GM19468 (cell line): ENCODE data around the gene KCNN1.
"Not testable (repeated sequence)": the region's sequence is repeated elsewhere in the genome, so short reads cannot be mapped to it uniquely, and the experiment has no call there.

ENCODE experiments used
- ATAC-seq: cut with Tn5 transposase; IDR thresholded peaks from one replicate; pipeline ENCODE4 v1.9.1; 2021; ENCODE audit warnings: mild to moderate bottlenecking, moderate library complexity, moderate number of reproducible peaks; ENCODE audit not compliant: unreplicated experiment; ENCODE audit errors: extremely low read depth

The KCNN1 gene

GRCh38 chr19:18020212-18021085, 53.5 kb downstream of the KCNN1 start:
- no peak for ATAC-seq

- no peak for ATAC-seq
Measured at GRCh38 chr19:18021121-18021755, 54.3 kb downstream of the KCNN1 start.

GRCh38 chr19:18023622-18024251, 56.8 kb downstream of the KCNN1 start:
- no peak for ATAC-seq

GRCh38 chr19:18027151-18027550, 60.2 kb downstream of the KCNN1 start:
- no peak for ATAC-seq

DNA sequence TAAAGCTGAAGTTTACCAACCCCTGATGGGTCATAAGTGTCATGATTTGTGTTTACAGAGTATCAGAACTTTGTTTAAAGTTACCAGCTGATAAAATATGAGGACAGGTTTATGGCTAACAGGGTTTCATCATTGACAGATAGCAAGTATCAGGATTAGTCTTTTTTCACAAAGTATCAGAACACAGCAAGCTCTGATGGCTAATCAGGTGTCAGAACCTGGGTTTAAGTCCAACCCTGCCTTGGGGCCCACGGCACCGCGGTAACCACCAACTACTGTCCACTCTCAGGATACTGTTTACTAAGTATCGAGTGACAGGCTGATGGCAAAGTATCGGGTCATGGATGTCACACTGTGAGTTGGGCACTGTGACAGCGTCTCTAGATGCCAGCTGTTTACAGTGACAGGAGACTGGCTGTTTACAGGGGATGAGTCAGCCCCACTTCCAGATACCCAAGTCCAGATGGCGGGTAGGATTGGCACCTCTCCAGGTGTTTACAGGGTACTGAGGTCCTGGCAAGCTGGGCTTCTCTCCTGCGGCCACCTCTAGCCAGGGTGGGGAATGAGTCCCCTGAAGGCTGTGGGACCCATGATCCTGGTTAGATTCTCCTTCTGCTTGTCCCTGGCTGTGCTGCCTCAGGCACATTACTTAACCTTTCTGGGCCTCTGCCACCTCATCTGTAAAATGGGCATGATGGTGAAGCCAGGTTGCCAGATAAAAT, 62.9 kb downstream of the KCNN1 start:
- no peak for ATAC-seq

GRCh38 chr19:18031401-18031800, 64.5 kb downstream of the KCNN1 start:
- ATAC-seq, result not testable (repeated sequence)

DNA sequence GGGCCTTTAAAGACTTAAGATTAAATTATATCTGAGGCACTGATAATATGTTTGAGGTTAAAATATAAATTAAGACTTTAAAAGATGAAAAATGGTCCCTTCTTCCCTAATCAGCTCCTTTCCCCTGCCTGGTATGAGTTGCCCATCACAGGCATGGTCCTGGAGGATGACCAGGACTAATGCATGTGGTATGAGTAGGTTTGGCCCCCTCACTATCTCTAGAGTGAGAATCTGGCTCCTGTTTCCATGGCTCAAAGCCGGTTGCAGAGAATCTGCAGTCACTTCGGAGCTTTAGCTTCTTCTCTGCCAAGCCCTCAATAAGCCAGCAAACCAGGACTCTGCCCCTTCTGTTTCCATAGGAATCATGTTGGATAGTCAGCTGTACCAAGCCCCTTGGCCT, 65.2 kb downstream of the KCNN1 start:
- ATAC-seq, result not testable (repeated sequence)

- no peak for ATAC-seq
Measured at GRCh38 chr19:18041054-18041453, 74.1 kb downstream of the KCNN1 start.

DNA sequence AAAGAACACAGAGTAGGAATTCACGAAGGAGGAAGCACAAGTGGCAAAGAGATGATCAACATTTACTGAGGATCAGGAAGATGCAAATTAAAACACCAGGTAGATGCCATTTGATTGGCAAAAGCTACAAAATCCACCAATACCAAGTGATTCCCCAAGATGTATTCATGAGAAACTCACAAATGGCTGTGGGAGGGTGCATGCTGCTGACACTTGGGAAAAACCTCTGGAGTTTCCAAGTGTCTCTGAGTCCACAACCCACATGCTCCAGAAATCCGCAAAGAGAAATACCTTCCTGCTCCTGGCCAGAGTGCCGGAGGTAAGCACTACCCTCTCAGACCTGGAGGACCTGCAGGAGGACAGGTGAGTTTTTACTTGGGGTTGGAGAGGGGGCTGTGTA, 76.8 kb downstream of the KCNN1 start:
- no peak for ATAC-seq

- ATAC-seq, result peak; percentile 39
Measured at GRCh38 chr19:18044825-18045304, 78.0 kb downstream of the KCNN1 start.

DNA sequence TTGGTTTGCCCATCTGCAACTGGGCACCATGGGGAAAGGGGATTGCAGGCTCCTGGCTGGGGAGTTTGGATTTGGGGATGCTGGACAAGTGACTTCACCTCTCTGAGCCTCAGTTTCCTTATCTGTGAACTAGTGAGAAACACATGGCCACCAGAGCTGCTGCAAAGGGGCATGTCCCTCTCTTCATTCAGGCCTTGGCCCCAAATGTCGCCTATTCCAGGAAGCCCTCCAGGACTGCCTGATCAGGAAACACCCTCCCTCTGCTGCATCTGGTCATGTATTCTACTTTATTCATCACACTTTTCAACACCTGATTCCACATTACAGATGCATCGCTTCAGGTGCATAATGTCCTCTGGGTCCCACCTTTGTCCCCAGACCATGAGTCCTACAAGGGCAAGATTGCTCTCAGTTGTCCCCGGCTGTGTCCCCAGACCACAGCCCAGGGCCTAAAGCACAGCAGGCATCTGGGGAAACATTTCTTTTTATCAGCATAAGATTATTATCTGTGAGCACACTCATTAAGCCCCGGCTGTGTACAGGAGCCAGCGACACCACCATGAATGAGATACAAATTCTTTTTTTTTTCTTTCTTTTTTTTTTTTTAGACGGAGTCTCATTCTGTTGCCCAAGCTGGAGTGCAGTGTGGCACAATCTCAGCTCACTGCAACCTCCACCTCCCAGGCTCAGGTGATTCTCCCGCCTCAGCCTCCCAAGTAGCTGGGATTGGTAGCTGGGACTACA, 78.6 kb downstream of the KCNN1 start:
- ATAC-seq, result no peak

DNA sequence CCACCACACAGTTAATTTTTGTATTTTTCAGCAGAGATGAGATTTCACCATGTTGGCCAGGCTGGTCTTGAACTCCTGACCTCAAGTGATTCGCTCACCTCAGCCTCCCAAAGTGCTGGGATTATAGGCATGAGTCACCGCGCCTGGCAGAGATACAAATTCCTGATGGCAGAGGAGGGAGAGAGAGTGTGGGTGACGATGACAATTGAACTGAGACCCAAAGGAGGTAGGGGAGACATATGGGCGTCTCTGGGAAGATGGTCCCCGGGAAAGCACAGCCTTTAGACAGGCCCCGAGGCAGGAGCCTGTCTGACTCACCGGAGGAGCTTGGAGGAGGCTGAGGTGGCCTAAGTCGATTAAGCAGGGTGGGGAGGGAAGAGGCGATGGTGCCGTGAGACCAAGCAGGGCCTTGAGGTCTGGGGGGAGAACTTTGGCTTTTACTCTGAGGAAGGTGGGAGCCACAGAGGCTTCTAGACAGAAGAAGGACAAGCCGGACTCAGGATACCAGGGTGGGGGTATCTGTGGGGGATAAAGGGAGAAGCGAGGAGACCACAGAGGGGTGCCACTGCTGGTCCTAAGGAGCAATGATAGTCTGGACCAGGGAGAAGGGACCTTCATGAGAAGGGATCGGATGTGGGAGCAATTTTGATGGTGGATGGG, 79.3 kb downstream of the KCNN1 start:
- no peak for ATAC-seq

- ATAC-seq, result no peak
Measured at GRCh38 chr19:18049385-18049784, 82.5 kb downstream of the KCNN1 start.
